ENCODE data around the gene SUCLG1.

SUCLG1 gene

DNA sequence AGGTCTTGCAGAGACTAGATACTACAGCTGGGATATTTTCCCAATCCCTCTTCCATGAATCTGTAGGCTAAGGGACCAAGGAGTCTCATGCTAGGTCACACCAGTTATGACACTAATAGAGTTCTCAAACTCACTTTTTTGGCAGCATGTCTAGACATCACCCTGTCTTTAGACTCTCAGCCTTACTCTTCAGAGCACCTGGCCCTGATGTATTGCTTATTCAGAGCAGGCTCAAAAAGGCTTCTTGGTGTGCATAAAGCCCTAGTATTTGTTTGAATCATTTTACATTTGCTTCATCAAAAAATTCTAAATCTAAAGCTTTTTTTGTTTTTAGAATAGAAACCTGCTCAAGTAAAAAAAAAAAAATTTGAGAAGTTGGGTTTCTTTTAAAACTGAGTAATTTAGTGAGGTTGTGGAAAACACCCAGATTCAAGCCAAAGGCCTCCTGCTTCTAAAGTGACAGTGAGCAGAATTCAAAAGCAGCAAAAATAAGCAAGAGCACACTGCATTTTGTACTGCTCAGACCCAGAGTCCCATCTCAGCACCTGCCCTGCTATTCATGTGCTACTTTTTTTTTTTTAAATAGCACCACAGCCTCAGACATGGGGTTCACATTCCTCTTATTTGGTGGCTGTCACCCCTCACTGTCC, 39.2 kb upstream of the SUCLG1 start:
- CTCF ChIA-PET, result interaction anchor here (0.9 to 1.6 kb wide), 4 partner anchors 9 to 366 kb away, joined by 3 to 17 read pairs (median 4); no protein-coding TSS in a partner anchor
- POLR2A ChIA-PET, result no interaction called here
- no peaks in the 10 kb centered on the region for H3K36me3 ChIP-seq (ENCODE audit: control insufficient read depth in 2 of 2, insufficient read depth in 1 of 2, low read length in 2 of 2)
- no peaks in the 10 kb centered on the region for H3K9me3 ChIP-seq (ENCODE audit: control insufficient read depth, insufficient read depth, low read depth, low read length)
- no peak overlapping the region for H3K4me3 ChIP-seq (ENCODE audit: low read depth, low read length)
- H3K4me1 ChIP-seq (ENCODE audit: control insufficient read depth, insufficient read depth, low read length), result no peaks in the 10 kb centered on the region
- no peak overlapping the region for H3K27ac ChIP-seq (ENCODE audit: extremely low read depth, low read depth, low read length)
- TF ChIP-seq ZNF544 (tag by site-specific recombination; IDR thresholded peaks at IDR 0.05), result no peak
- no peak for TF ChIP-seq ZNF677 (tag by site-specific recombination; IDR thresholded peaks at IDR 0.05)
- no peak for TF ChIP-seq MYNN (tag by site-specific recombination; IDR thresholded peaks at IDR 0.05; ENCODE audit: borderline replicate concordance)
- TF ChIP-seq GLIS1 (tag by site-specific recombination; IDR thresholded peaks at IDR 0.05), result no peak
- TF ChIP-seq KLF16 (tag by site-specific recombination; IDR thresholded peaks at IDR 0.05), result no peak
- TF ChIP-seq GLI4 (tag by site-specific recombination; IDR thresholded peaks at IDR 0.05), result no peak
- no peak for TF ChIP-seq ZNF776 (tag by site-specific recombination; IDR thresholded peaks at IDR 0.05; ENCODE audit: borderline replicate concordance)
- TF ChIP-seq, protein P1, sequence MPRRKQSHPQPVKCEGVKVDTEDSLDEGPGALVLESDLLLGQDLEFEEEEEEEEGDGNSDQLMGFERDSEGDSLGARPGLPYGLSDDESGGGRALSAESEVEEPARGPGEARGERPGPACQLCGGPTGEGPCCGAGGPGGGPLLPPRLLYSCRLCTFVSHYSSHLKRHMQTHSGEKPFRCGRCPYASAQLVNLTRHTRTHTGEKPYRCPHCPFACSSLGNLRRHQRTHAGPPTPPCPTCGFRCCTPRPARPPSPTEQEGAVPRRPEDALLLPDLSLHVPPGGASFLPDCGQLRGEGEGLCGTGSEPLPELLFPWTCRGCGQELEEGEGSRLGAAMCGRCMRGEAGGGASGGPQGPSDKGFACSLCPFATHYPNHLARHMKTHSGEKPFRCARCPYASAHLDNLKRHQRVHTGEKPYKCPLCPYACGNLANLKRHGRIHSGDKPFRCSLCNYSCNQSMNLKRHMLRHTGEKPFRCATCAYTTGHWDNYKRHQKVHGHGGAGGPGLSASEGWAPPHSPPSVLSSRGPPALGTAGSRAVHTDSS (tag by site-specific recombination; IDR thresholded peaks at IDR 0.05), result no peak
- no peak for TF ChIP-seq ZBTB7A (tag by site-specific recombination; IDR thresholded peaks at IDR 0.05; ENCODE audit: low read depth)
- no peak for TF ChIP-seq ZIC2 (tag by site-specific recombination; IDR thresholded peaks at IDR 0.05)
- no peak for TF ChIP-seq ZNF521 (tag by site-specific recombination; IDR thresholded peaks at IDR 0.05)
- no peak for TF ChIP-seq ZBTB21 (tag by site-specific recombination; IDR thresholded peaks at IDR 0.05)
- TF ChIP-seq SCRT2 (tag by site-specific recombination; IDR thresholded peaks at IDR 0.05), result no peak
- TF ChIP-seq ZNF16 (tag by site-specific recombination; IDR thresholded peaks at IDR 0.05; ENCODE audit: low read depth), result no peak
- TF ChIP-seq ZNF692 (tag by site-specific recombination; IDR thresholded peaks at IDR 0.05), result no peak
- no peak for TF ChIP-seq ZNF155 (tag by site-specific recombination; IDR thresholded peaks at IDR 0.05)
- no peak for TF ChIP-seq ZNF391 (tag by site-specific recombination; IDR thresholded peaks at IDR 0.05; ENCODE audit: borderline replicate concordance, low read depth)
- TF ChIP-seq ZNF350 (tag by site-specific recombination; IDR thresholded peaks at IDR 0.05), result no peak
- no peak for TF ChIP-seq GFI1B (tag by site-specific recombination; IDR thresholded peaks at IDR 0.05)

DNA sequence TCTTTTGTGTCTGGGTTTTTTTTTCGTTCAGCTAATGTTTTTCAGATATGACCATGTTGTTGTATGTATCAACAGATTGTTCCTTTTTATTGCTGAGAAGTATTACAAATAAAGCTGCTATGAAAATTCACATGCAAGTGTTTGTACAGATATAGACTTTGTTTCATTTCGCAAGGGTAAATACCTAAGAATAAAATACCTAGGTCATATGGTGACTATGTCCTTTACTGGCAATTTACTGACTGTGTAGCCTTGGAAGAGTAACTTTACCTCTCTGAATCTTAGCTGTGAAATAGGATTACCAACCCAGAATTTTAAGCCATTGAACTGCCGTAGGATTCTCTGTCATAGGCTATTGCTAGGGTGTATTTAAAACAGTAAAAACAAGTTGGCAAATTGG, 38.2 kb upstream of the SUCLG1 start:
- H3K36me3 ChIP-seq (ENCODE audit: control insufficient read depth in 2 of 2, insufficient read depth in 1 of 2, low read length in 2 of 2), result no peaks in the 10 kb centered on the region
- CTCF ChIA-PET, result interaction anchor here (0.6 to 1.6 kb wide), 8 partner anchors 8 to 429 kb away, joined by 3 to 17 read pairs (median 4); no protein-coding TSS in a partner anchor
- H3K27ac ChIP-seq (ENCODE audit: extremely low read depth, low read depth, low read length), result no peak overlapping the region
- POLR2A ChIA-PET, result no interaction called here
- H3K4me1 ChIP-seq (ENCODE audit: control insufficient read depth, insufficient read depth, low read length), result no peaks in the 10 kb centered on the region
- H3K9me3 ChIP-seq (ENCODE audit: control insufficient read depth, insufficient read depth, low read depth, low read length), result no peaks in the 10 kb centered on the region
- no peak overlapping the region for H3K4me3 ChIP-seq (ENCODE audit: low read depth, low read length)
- TF ChIP-seq ZNF155 (tag by site-specific recombination; IDR thresholded peaks at IDR 0.05), result no peak
- no peak for TF ChIP-seq ZNF768 (tag by site-specific recombination; IDR thresholded peaks at IDR 0.05)
- TF ChIP-seq ZBTB1 (tag by site-specific recombination; IDR thresholded peaks at IDR 0.05), result no peak
- TF ChIP-seq, protein P2, sequence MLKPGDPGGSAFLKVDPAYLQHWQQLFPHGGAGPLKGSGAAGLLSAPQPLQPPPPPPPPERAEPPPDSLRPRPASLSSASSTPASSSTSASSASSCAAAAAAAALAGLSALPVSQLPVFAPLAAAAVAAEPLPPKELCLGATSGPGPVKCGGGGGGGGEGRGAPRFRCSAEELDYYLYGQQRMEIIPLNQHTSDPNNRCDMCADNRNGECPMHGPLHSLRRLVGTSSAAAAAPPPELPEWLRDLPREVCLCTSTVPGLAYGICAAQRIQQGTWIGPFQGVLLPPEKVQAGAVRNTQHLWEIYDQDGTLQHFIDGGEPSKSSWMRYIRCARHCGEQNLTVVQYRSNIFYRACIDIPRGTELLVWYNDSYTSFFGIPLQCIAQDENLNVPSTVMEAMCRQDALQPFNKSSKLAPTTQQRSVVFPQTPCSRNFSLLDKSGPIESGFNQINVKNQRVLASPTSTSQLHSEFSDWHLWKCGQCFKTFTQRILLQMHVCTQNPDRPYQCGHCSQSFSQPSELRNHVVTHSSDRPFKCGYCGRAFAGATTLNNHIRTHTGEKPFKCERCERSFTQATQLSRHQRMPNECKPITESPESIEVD (tag by site-specific recombination; IDR thresholded peaks at IDR 0.05), result no peak
- no peak for TF ChIP-seq ZNF707 (tag by site-specific recombination; IDR thresholded peaks at IDR 0.05)
- TF ChIP-seq BCL11A (tag by site-specific recombination; IDR thresholded peaks at IDR 0.05; ENCODE audit: low read depth), result no peak
- TF ChIP-seq BCL11B (tag by site-specific recombination; IDR thresholded peaks at IDR 0.05; ENCODE audit: low read depth), result no peak
- no peak for TF ChIP-seq ZNF837 (tag by site-specific recombination; IDR thresholded peaks at IDR 0.05)
- TF ChIP-seq, protein P3, sequence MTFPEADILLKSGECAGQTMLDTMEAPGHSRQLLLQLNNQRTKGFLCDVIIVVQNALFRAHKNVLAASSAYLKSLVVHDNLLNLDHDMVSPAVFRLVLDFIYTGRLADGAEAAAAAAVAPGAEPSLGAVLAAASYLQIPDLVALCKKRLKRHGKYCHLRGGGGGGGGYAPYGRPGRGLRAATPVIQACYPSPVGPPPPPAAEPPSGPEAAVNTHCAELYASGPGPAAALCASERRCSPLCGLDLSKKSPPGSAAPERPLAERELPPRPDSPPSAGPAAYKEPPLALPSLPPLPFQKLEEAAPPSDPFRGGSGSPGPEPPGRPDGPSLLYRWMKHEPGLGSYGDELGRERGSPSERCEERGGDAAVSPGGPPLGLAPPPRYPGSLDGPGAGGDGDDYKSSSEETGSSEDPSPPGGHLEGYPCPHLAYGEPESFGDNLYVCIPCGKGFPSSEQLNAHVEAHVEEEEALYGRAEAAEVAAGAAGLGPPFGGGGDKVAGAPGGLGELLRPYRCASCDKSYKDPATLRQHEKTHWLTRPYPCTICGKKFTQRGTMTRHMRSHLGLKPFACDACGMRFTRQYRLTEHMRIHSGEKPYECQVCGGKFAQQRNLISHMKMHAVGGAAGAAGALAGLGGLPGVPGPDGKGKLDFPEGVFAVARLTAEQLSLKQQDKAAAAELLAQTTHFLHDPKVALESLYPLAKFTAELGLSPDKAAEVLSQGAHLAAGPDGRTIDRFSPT (tag by site-specific recombination; IDR thresholded peaks at IDR 0.05), result no peak
- TF ChIP-seq KLF17 (tag by site-specific recombination; IDR thresholded peaks at IDR 0.05), result no peak
- no peak for TF ChIP-seq ZNF501 (tag by site-specific recombination; IDR thresholded peaks at IDR 0.05)
- TF ChIP-seq YY1 (tag by site-specific recombination; IDR thresholded peaks at IDR 0.05), result no peak

All from HEK293 (cell line).